ENCODE measurements around the gene TRMU. TPM values are rescaled to one million over a fixed set of nuclear protein-coding genes. Genes with fewer than 3 reads are reported as not detected.
A peak's percentile ranks its signal among the peaks of the same experiment; 100 is the strongest.

The TRMU gene
- total and polyA plus RNA-seq, 4 donors: 24.1 to 42.3 (median 34.0) TPM

GRCh38 chr22:46366801-46367706, 31.5 kb downstream of the TRMU start:
- H3K36me3 ChIP-seq (ENCODE audit: control insufficient read depth in 4 of 4, insufficient read depth in 4 of 4, low read length in 4 of 4): peaks cover 0 to 20% (median 0%) of the 10 kb centered on the region in 4 donors
- no peaks in the 10 kb centered on the region for H3K4me1 ChIP-seq (ENCODE audit: control insufficient read depth in 5 of 5, insufficient read depth in 5 of 5, low read length in 5 of 5)
- no peak overlapping the region for H3K27ac ChIP-seq (ENCODE audit: low read depth in 1 of 2, low read length in 1 of 2)
- H3K27me3 ChIP-seq (ENCODE audit: control insufficient read depth in 3 of 3, insufficient read depth in 3 of 3, low read length in 2 of 3): no peaks in the 10 kb centered on the region
- H3K4me3 ChIP-seq: no peak overlapping the region
- peaks cover 0 to 2% (median 0%) of the 10 kb centered on the region in 4 donors for H3K9me3 ChIP-seq (ENCODE audit: control insufficient read depth in 4 of 4, insufficient read depth in 3 of 4, low read length in 3 of 4)
- ATAC-seq (ENCODE audit: insufficient read depth, low FRiP score): no peak
- no peak for DNase-seq
- H3K9ac ChIP-seq (ENCODE audit: insufficient read depth in 1 of 2, low read length in 2 of 2): no peak overlapping the region
- TF ChIP-seq CTCF (IDR thresholded peaks at IDR 0.05; ENCODE audit: control extremely low read depth, extremely low read depth): no peak
- 69% methylated on average over 39 to 45 of the region's 45 CpGs for WGBS, 2 donors

GRCh38 chr22:46367707-46368191, 32.2 kb downstream of the TRMU start:
- Histone ChIP-seq H3K36me3 (ENCODE audit: control insufficient read depth in 4 of 4, insufficient read depth in 4 of 4, low read length in 4 of 4) (peaks cover 0 to 18% (median 0%) of the 10 kb centered on the region in 4 donors), H3K9ac (ENCODE audit: insufficient read depth in 1 of 2, low read length in 2 of 2) (no peak overlapping the region), H3K4me1 (ENCODE audit: control insufficient read depth in 5 of 5, insufficient read depth in 5 of 5, low read length in 5 of 5) (no peaks in the 10 kb centered on the region), H3K27me3 (ENCODE audit: control insufficient read depth in 3 of 3, insufficient read depth in 3 of 3, low read length in 2 of 3) (no peaks in the 10 kb centered on the region), H3K27ac (ENCODE audit: low read depth in 1 of 2, low read length in 1 of 2) (no peak overlapping the region), H3K4me3 (no peak overlapping the region), H3K9me3 (ENCODE audit: control insufficient read depth in 4 of 4, insufficient read depth in 3 of 4, low read length in 3 of 4) (peaks cover 0 to 2% (median 0%) of the 10 kb centered on the region in 4 donors)
- no peak for ATAC-seq (ENCODE audit: insufficient read depth, low FRiP score)
- DNase-seq: peak; percentile 37 to 64 (median 53)
- WGBS, 2 donors: 42 to 48% methylated on average over 18 to 19 of the region's 19 CpGs
- peak; percentile 67 for TF ChIP-seq CTCF (IDR thresholded peaks at IDR 0.05; ENCODE audit: control extremely low read depth, extremely low read depth)

- DNase-seq (no peak), ATAC-seq (ENCODE audit: insufficient read depth, low FRiP score) (no peak)
- no peak for TF ChIP-seq CTCF (IDR thresholded peaks at IDR 0.05; ENCODE audit: control extremely low read depth, extremely low read depth)
- H3K9me3 ChIP-seq (ENCODE audit: control insufficient read depth in 4 of 4, insufficient read depth in 3 of 4, low read length in 3 of 4): peaks cover 0 to 2% (median 0%) of the 10 kb centered on the region in 4 donors
- H3K27me3 ChIP-seq (ENCODE audit: control insufficient read depth in 3 of 3, insufficient read depth in 3 of 3, low read length in 2 of 3): no peaks in the 10 kb centered on the region
- no peak overlapping the region for H3K9ac ChIP-seq (ENCODE audit: insufficient read depth in 1 of 2, low read length in 2 of 2)
- WGBS, 2 donors: 79 to 80% methylated on average over 12 of the region's 12 CpGs
- H3K4me3 ChIP-seq: no peak overlapping the region
- H3K36me3 ChIP-seq (ENCODE audit: control insufficient read depth in 4 of 4, insufficient read depth in 4 of 4, low read length in 4 of 4): peaks cover 0 to 17% (median 0%) of the 10 kb centered on the region in 4 donors
- no peak overlapping the region for H3K27ac ChIP-seq (ENCODE audit: low read depth in 1 of 2, low read length in 1 of 2)
- H3K4me1 ChIP-seq (ENCODE audit: control insufficient read depth in 5 of 5, insufficient read depth in 5 of 5, low read length in 5 of 5): no peaks in the 10 kb centered on the region
These were observed 32.9 kb downstream of the TRMU start for GRCh38 chr22:46368422-46368821.

Measured in lung (tissue), 12 donors.